Activated CD8-positive, alpha-beta memory T cell treated with anti-CD3 and anti-CD28 coated beads for 4 hours (primary cell): Measurements from ENCODE around the gene GPR149.

Experiments used
- DNase-seq, 2 donors: peaks; one replicate each; pipeline ENCODE4 v3.0.0-alpha.2; 2020; ENCODE audit warnings: low read depth in 2 of 2

GPR149 gene

GRCh38 chr3:154345422-154346122 lies 84.4 kb downstream of the GPR149 start:
- no peak for DNase-seq

DNA sequence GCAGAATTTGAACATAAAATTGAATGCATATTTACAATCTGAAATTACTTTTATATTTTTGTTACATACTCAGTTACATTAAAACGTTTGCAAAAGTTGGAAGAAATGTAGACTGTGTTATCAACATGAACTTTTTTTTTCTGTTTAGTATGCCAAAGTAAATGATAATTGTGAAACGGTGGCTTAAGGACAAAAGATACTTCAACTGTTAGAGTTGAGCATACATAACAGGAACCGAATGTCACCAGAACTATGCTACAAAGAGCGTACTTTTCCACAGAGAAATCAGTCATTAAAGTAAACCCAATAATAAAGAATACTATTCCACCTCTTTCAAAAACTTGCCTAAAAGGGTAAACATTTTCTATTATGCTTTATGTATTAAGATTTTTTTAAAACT lies 91.4 kb downstream of the GPR149 start:
- DNase-seq, result no peak

DNA sequence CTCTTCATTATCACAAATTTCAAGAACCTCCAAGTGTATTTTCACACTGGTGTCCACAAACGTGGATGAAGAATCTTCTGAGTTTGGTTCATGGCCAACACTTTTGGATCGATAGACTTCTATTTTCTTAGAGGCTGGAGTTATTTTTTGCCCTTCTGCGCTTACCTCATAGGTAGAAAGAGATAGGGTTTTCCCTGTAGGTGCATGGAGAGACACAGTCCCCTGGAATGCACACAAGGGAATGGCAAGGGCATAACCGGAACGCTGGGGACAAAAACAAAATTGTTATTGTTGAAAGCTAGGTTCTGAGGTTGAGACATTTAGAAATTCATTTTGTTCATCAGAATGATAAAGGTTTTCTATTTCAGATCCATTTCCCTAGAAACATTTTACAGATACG lies 92.0 kb downstream of the GPR149 start:
- DNase-seq, result no peak

DNA sequence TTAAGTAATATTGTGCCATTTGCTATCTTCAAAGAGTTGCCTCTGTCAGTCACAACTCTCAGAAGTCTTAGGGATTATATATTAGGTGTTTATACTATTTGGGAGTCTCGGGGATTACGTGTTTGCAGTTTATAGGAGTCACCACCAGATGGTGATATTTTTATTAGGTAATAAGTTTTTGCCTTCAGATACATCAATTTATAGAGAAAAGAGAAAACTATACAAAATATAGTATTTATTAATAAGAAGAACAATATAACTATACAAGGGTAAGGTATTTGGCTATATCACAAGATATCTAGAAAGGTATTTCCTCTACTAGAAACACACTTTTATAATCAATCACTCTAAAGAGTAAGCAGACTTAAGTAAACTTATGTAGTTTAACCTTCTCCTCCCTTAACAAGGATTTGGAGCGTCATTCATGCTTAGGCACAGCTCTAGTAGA lies 95.0 kb downstream of the GPR149 start:
- DNase-seq, result no peak

GRCh38 chr3:154327871-154328270 lies 102.1 kb downstream of the GPR149 start:
- DNase-seq, result no peak

- no peak for DNase-seq
These were observed 105.1 kb downstream of the GPR149 start for GRCh38 chr3:154324919-154325318.

DNA sequence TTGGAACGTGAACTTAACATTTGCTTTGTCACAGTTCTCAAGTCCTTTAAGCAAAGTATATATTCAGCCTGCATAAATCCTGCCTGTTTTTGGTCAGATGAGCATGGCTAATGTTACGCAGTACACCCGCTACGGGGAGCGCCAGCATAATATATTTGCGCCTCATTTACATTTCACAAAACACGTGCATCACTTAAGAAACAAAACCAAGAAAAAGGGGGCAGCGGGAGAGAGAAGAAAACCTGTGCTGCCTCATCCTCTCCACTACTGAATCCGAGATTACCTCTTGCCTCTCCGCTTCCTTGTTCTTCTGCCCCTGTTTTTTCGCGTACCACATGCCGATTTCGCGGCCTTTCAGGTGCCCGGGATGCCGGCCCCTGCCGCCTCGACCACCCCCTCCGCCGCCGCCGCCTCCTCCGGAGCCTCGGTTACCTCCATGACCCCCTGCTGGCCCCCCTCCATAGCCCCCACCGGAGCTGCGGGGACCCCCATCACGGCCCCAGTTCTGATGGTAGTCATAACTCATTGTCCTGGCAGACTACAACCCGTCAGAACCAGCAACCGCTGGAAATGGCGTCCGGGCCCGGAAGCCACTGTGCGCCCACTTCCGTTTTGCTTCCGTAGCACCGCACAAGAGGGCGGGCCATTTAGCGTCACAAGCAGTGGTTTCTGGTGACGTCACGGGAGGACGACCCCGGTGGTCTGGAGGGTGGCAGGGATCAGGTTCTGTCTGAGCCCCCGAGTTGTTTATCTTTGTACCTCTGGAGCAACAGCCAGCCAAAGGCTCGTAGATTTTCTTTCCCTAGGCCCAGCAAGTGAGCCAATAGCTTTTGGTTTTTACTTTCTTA lies 105.9 kb downstream of the GPR149 start, which contains the start of gene DHX36:
Gene DHX36 (minus strand): TSS at position 597 of the 848 bp plus-strand sequence. CDS start 71 bp downstream, at position 526.
- peak; percentile 86 to 88 for DNase-seq

DNA sequence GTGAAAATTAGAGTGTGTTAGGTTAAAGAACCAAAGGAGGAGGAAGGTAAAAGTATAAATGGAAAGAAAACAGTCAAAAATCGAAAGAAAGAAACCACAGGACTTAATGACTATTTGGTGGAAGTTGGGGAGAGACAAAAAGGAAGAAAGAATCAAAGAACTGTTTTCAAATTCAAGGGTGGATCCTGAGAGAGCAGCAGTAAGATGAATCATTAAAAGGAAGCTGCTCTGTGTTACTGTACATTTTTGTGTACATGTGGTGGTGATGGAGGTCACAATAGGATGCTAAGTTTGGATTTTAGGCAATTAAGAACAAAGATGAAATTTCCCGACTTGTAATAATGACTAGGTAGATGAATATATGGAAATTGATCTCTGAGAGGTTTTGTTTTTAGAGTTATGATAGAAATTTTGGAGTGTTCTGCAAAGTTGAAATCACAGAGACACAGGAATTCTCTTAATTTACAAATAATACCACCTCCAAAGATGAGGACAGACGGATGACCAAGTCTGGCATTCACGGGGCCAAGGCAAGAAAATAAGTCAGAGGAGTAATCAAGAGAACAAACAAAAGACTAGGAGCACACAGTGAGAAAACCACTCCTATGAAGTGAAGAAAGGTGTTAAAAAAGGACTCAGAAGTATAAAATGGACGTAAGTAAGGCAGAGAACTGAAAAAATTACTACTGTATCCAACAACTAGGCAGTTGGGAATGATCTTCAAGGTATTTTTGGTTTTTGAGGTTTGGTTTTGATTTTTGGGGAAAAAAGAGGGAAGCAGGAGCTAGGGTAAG lies 112.8 kb downstream of the GPR149 start:
- no peak for DNase-seq

GRCh38 chr3:154314152-154314551 lies 115.8 kb downstream of the GPR149 start:
- DNase-seq, result no peak

DNA sequence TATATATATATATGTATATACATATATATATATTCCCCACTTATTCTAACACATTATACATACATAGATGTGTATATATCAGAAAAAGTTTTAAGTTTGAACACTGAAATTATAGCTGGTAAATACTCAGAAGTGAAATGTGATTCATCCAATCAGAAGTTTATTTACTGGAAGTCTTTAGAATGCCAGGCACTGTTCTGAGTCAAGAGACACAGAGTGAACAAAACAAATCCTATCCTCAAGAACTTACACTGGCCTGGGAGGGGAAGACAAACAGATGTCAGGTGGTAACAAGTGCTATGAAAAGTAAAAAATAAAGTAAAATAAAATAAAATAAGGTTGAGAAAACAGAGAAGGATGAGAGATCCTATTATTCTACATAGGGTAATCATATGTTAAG lies 119.2 kb downstream of the GPR149 start:
- DNase-seq, result no peak

GRCh38 chr3:154307363-154307762 lies 122.6 kb downstream of the GPR149 start:
- DNase-seq, result no peak

GRCh38 chr3:154304936-154305335 lies 125.1 kb downstream of the GPR149 start:
- no peak for DNase-seq

DNA sequence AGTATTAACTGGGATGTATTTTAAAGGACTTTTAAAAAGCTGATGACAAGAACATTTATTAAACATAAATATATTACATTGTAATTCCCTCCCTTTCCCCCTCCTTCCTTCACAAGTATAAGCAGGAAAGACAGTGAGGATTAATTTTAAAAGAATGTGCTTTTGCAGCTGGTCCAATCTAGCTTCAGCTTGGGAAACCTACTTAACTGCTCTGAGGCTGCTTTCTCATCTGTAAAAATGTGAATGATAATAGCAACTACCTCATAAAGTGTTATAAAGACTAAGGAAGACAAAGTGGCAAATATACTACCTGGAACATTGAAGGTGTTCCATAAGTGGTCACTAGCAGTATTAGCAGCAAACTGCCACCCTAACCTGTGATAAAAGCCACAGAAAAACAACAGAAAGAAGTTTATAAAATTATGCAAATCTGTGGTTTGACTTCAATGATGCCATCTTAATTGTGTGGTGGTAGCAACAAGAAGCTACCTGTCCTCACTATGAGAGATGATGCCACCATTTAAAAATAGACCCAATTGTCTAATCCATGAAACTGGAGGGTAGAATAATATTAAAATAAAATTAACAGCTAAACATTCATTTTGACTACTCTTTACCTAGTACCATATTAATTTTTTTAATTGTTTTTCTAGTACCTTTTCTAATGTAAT lies 125.7 kb downstream of the GPR149 start:
- no peak for DNase-seq

DNA sequence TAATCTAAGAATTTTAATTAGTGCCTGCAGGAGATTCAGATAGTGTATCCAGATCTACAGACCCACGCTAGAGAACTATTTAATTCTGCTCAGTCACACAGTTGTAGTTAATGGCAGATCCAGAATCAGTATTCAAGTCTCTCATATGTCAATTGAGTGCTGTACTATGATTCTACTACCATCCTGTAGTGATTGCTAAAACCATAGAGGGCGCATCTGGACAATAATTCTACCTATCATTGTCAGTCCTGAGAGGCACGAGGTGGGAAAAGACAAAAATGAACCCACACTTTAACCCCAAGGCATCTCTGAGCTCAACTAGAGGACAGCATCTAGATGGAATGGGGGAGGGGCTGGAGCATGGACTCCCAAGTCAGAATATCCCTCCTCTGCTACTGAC lies 128.4 kb downstream of the GPR149 start:
- DNase-seq, result no peak

- DNase-seq, result no peak
These were observed 136.0 kb downstream of the GPR149 start for GRCh38 chr3:154294016-154294415.

- no peak for DNase-seq
These were observed 139.8 kb downstream of the GPR149 start for GRCh38 chr3:154290187-154290586.
